ENCODE results near the gene CYLD. TPM values are rescaled to one million over a fixed set of nuclear protein-coding genes. Genes with fewer than 3 reads are reported as not detected.

Gene CYLD
- total RNA-seq, 4 donors from 2014 or later: 31.1 to 77.6 (median 50.2) TPM

GRCh38 chr16:50708373-50709060, 33.4 kb upstream of the CYLD start:
- H3K27ac ChIP-seq: peak overlapping the region; percentile 35
- H3K4me3 ChIP-seq: no peak overlapping the region
- 72% methylated on average over 6 of the region's 10 CpGs for WGBS
- no peak for DNase-seq (ENCODE audit: low spot score in 2 of 2)
- H3K27me3 ChIP-seq: no peaks in the 10 kb centered on the region
- peaks cover 4% of the 10 kb centered on the region for H3K36me3 ChIP-seq
- no peaks in the 10 kb centered on the region for H3K9me3 ChIP-seq
- H3K4me1 ChIP-seq: peaks cover 8% of the 10 kb centered on the region
- TF ChIP-seq POLR2A (IDR thresholded peaks at IDR 0.05): no peak
- TF ChIP-seq EP300 (IDR thresholded peaks at IDR 0.05): no peak
- no peak for TF ChIP-seq POLR2AphosphoS5 (IDR thresholded peaks at IDR 0.05)
- no peak for TF ChIP-seq CTCF (IDR thresholded peaks at IDR 0.05)

GRCh38 chr16:50709061-50709684, 32.7 kb upstream of the CYLD start:
- TF ChIP-seq POLR2A (IDR thresholded peaks at IDR 0.05): no peak
- TF ChIP-seq EP300 (IDR thresholded peaks at IDR 0.05): no peak
- TF ChIP-seq POLR2AphosphoS5 (IDR thresholded peaks at IDR 0.05): no peak
- no peak for TF ChIP-seq CTCF (IDR thresholded peaks at IDR 0.05)
- Histone ChIP-seq H3K4me1 (peaks cover 8% of the 10 kb centered on the region), H3K36me3 (peaks cover 4% of the 10 kb centered on the region), H3K4me3 (no peak overlapping the region), H3K9me3 (no peaks in the 10 kb centered on the region), H3K27me3 (no peaks in the 10 kb centered on the region), H3K27ac (no peak overlapping the region)
- 80% methylated on average over 8 of the region's 8 CpGs for WGBS
- no peak for DNase-seq (ENCODE audit: low spot score in 2 of 2)

GRCh38 chr16:50709980-50710379, 31.9 kb upstream of the CYLD start:
- no peak overlapping the region for H3K27ac ChIP-seq
- no peak overlapping the region for H3K4me3 ChIP-seq
- 98% methylated on average over 5 of the region's 5 CpGs for WGBS
- H3K36me3 ChIP-seq: peaks cover 4% of the 10 kb centered on the region
- H3K27me3 ChIP-seq: no peaks in the 10 kb centered on the region
- TF ChIP-seq POLR2AphosphoS5 (IDR thresholded peaks at IDR 0.05) (no peak), EP300 (IDR thresholded peaks at IDR 0.05) (no peak), POLR2A (IDR thresholded peaks at IDR 0.05) (no peak), CTCF (IDR thresholded peaks at IDR 0.05) (no peak)
- peaks cover 8% of the 10 kb centered on the region for H3K4me1 ChIP-seq
- no peaks in the 10 kb centered on the region for H3K9me3 ChIP-seq
- DNase-seq (ENCODE audit: low spot score in 2 of 2): no peak

GRCh38 chr16:50711040-50711439, 30.8 kb upstream of the CYLD start:
- WGBS: 95% methylated on average over 14 of the region's 21 CpGs
- TF ChIP-seq EP300 (IDR thresholded peaks at IDR 0.05) (no peak), POLR2AphosphoS5 (IDR thresholded peaks at IDR 0.05) (no peak), POLR2A (IDR thresholded peaks at IDR 0.05) (no peak), CTCF (IDR thresholded peaks at IDR 0.05) (no peak)

GRCh38 chr16:50711862-50712559, 29.9 kb upstream of the CYLD start:
- Histone ChIP-seq H3K4me3 (no peak overlapping the region), H3K9me3 (no peaks in the 10 kb centered on the region), H3K4me1 (peaks cover 13% of the 10 kb centered on the region), H3K36me3 (peaks cover 4% of the 10 kb centered on the region), H3K27ac (no peak overlapping the region), H3K27me3 (no peaks in the 10 kb centered on the region)
- DNase-seq (ENCODE audit: low spot score in 2 of 2): no peak
- no peak for TF ChIP-seq CTCF (IDR thresholded peaks at IDR 0.05)
- TF ChIP-seq POLR2AphosphoS5 (IDR thresholded peaks at IDR 0.05): no peak
- TF ChIP-seq POLR2A (IDR thresholded peaks at IDR 0.05): no peak
- TF ChIP-seq EP300 (IDR thresholded peaks at IDR 0.05): no peak
- WGBS: 90% methylated on average over 4 of the region's 25 CpGs

More at GRCh38 chr16:50711040-50711439, 30.8 kb upstream of the CYLD start:
- peaks cover 11% of the 10 kb centered on the region for H3K4me1 ChIP-seq
- no peaks in the 10 kb centered on the region for H3K9me3 ChIP-seq
- no peak overlapping the region for H3K27ac ChIP-seq
- H3K36me3 ChIP-seq: peaks cover 4% of the 10 kb centered on the region
- no peak overlapping the region for H3K4me3 ChIP-seq
- DNase-seq (ENCODE audit: low spot score in 2 of 2): no peak
- no peaks in the 10 kb centered on the region for H3K27me3 ChIP-seq

Measured in suprapubic skin (tissue), 4 donors.